ENCODE measurements around the gene SESN1.

Gene SESN1

DNA sequence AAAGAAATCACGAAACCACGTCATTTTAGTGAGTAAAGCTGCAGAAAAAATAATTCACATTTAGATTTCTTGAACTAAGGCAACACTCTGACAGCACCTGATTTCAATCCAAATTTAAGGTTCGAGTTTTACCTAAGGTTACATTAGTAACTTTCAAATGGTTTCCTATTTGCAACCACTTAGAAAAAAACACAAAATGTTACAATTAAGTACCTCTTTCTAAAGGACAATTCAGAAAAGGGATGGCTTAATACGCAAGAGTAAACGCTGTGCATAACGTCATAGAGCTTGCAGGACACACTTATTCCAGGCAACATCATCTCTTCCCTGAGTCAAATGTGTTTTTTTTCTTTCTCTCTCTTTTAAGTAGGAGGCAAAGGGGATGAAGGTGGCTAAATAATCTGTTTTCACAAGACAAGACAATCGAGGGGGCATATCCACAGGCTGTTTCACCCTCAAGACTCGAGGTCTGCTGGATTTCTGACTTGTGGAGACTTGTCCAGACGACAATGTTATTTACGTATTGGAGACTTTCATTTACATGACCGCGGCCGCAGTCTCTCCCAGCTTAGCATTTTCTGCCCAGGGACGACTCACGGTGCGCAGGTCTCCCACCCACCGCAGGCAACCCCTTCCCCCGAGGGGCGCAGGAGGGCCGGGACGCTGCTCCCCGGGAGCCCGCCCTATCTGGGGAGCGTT, 86.0 kb downstream of the SESN1 start:
- TF ChIP-seq TAF1 (IDR thresholded peaks at IDR 0.05; ENCODE audit: low read depth, low read length) (no peak), POU2F2 (IDR thresholded peaks at IDR 0.05; ENCODE audit: low read depth, low read length) (no peak), SPI1 (IDR thresholded peaks at IDR 0.05; ENCODE audit: low read depth, low read length) (no peak), POLR2AphosphoS5 (IDR thresholded peaks at IDR 0.05; ENCODE audit: low read depth, low read length) (no peak), PAX5 (IDR thresholded peaks at IDR 0.05; ENCODE audit: insufficient read depth, low read length, severe bottlenecking) (no peak), POLR2A (IDR thresholded peaks at IDR 0.05; ENCODE audit: low read depth, low read length) (no peak)
- no peak for DNase-seq (ENCODE audit: insufficient read length, low spot score)
- peak; percentile 67 for FAIRE-seq

DNA sequence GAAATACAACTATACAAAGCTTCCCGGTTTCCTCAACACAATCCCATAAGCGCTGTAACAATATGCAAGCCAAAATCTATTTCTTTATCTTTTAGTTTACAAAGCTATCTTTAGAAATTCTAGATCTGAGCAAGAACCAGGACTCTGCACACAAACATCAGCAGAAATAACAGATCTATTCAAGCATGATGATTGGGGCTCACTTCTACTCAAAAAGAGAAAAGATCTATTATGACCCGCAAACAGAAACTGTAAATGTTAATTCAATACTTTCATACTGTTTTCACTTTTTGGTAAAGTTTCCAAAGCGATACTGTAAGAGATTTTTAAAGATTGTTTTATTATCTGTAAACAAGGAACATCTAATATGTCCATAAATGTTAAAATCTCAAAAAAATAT, 86.6 kb downstream of the SESN1 start:
- TF ChIP-seq SPI1 (IDR thresholded peaks at IDR 0.05; ENCODE audit: low read depth, low read length): no peak
- peak; percentile 68 for TF ChIP-seq PAX5 (IDR thresholded peaks at IDR 0.05; ENCODE audit: insufficient read depth, low read length, severe bottlenecking)
- no peak for DNase-seq (ENCODE audit: insufficient read length, low spot score)
- no peak for FAIRE-seq

DNA sequence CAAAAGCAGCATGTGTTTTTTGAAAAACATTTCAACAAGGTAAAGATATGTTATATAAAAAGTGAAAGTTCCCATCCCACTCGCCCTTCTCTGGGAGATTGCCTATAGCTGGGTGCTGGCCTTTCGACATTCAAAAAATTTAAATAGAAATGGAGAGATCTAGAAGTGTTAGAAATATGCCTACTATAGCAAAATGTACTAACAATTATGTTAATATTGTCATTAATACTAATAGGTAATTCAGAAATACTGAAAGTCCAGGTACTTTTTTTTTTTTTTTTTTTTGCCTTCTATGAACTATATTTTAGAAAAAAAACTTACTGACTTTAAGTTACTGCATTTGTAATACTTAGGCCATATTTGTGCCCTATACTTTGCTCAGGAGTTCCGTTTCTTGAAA, 87.1 kb downstream of the SESN1 start:
- TF ChIP-seq TAF1 (IDR thresholded peaks at IDR 0.05; ENCODE audit: low read depth, low read length) (no peak), POLR2AphosphoS5 (IDR thresholded peaks at IDR 0.05; ENCODE audit: low read depth, low read length) (no peak), PAX5 (IDR thresholded peaks at IDR 0.05; ENCODE audit: insufficient read depth, low read length, severe bottlenecking) (no peak), POU2F2 (IDR thresholded peaks at IDR 0.05; ENCODE audit: low read depth, low read length) (no peak), POLR2A (IDR thresholded peaks at IDR 0.05; ENCODE audit: low read depth, low read length) (no peak), SPI1 (IDR thresholded peaks at IDR 0.05; ENCODE audit: low read depth, low read length) (no peak)
- FAIRE-seq: no peak
- no peak for DNase-seq (ENCODE audit: insufficient read length, low spot score)

DNA sequence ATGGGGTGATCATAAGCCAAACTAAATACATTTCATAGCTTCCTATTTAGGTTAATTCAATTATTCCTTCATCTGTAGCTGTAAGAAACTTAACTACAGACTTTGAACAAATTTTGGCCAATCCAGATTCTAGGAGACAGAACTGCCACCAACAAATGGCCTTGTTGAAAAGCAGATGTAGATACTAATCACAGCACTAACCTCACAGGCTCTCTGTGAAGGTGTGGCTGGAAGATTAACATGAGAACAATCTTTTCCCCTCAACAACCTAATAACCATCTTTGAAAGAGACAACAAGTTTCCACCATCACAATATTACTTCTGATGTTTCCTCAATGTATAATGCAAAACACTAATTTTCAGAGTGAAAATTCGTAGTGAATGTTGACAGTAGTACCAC, 87.8 kb downstream of the SESN1 start:
- DNase-seq (ENCODE audit: insufficient read length, low spot score): no peak
- no peak for FAIRE-seq
- TF ChIP-seq POLR2A (IDR thresholded peaks at IDR 0.05; ENCODE audit: low read depth, low read length): no peak
- no peak for TF ChIP-seq POLR2AphosphoS5 (IDR thresholded peaks at IDR 0.05; ENCODE audit: low read depth, low read length)
- no peak for TF ChIP-seq POU2F2 (IDR thresholded peaks at IDR 0.05; ENCODE audit: low read depth, low read length)
- TF ChIP-seq TAF1 (IDR thresholded peaks at IDR 0.05; ENCODE audit: low read depth, low read length): no peak
- no peak for TF ChIP-seq PAX5 (IDR thresholded peaks at IDR 0.05; ENCODE audit: insufficient read depth, low read length, severe bottlenecking)
- TF ChIP-seq SPI1 (IDR thresholded peaks at IDR 0.05; ENCODE audit: low read depth, low read length): no peak

DNA sequence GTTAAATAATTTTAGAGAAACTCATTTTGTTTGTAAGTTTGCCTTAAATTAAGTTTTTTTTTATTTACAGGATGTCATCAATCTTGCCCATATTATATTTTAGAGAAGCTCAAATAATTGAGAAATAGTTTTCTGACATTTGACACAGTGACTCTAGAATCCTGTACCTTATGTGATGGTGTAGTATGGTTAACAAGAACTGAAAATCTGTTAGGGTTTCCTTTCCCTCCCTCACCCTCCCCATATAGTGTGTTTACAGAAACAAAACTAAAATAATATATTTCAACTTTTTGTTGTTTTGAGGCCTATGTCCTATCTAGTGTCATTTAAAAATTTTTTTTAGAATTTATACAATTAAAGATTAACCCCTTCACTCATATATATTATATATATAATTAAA, 91.8 kb downstream of the SESN1 start:
- DNase-seq (ENCODE audit: insufficient read length, low spot score): no peak

DNA sequence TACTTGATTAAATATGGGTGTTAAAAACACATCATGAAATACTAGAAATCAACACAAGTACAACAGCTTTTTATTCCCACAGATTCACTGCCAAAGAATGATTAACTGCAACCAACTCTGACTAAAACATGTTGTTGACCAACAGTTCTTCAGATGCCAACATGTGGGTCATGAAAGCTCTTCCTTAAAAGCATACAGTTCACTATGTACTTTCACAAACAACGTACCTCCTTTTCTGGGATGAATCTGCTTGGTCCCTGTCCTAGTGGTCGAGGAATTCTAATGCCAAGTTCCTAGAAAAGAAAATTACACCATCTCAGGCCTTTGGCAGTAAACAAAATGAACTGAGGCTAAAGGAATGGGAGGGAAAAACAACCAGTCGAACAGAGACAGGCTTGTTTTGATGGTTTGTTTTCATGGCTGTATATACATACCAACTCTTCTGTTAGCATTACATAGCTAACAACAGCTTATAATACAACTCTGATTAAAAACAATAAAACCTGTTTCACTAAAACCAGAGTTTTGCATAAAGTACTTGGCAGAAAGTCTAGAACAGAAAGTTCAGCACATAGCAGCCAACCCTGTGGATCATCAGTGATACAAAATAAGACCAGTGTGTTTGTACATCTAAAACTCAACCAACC, 92.5 kb downstream of the SESN1 start:
- DNase-seq (ENCODE audit: insufficient read length, low spot score) (no peak), FAIRE-seq (no peak)
- TF ChIP-seq POLR2A (IDR thresholded peaks at IDR 0.05; ENCODE audit: low read depth, low read length) (no peak), POU2F2 (IDR thresholded peaks at IDR 0.05; ENCODE audit: low read depth, low read length) (no peak), POLR2AphosphoS5 (IDR thresholded peaks at IDR 0.05; ENCODE audit: low read depth, low read length) (no peak), SPI1 (IDR thresholded peaks at IDR 0.05; ENCODE audit: low read depth, low read length) (no peak), PAX5 (IDR thresholded peaks at IDR 0.05; ENCODE audit: insufficient read depth, low read length, severe bottlenecking) (no peak), TAF1 (IDR thresholded peaks at IDR 0.05; ENCODE audit: low read depth, low read length) (no peak)

More for the DNA sequence above, 91.8 kb downstream of the SESN1 start:
- TF ChIP-seq PAX5 (IDR thresholded peaks at IDR 0.05; ENCODE audit: insufficient read depth, low read length, severe bottlenecking) (no peak), POU2F2 (IDR thresholded peaks at IDR 0.05; ENCODE audit: low read depth, low read length) (no peak), TAF1 (IDR thresholded peaks at IDR 0.05; ENCODE audit: low read depth, low read length) (no peak), SPI1 (IDR thresholded peaks at IDR 0.05; ENCODE audit: low read depth, low read length) (no peak), POLR2AphosphoS5 (IDR thresholded peaks at IDR 0.05; ENCODE audit: low read depth, low read length) (no peak), POLR2A (IDR thresholded peaks at IDR 0.05; ENCODE audit: low read depth, low read length) (no peak)
- FAIRE-seq: no peak

DNA sequence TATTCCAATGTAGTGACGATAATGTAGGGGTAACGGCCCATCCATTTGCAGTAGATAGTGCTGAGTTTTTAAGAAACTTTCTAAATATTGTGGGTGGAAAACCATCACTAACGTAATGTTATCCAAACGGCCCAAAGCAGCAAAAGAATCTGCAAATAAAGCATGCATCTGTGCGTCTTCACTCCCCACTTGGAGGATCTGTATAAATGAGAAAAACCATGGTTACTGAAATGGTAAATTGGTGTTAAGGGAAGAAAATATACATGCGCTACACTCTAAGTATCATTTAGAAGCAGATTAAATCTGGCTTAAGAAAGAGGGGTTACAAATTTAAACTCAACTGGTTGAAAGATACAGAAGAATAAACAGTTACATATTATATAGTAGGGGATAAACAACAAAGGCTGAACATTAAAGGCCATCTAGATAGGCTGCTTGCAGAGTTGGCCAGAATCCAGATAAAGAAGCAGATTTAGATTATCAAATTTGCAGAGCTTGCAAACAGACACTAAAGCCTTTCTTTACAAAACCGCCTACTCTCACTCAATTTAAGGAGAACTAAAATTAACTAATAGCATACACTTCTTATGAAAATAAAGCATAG, 93.3 kb downstream of the SESN1 start:
- no peak for DNase-seq (ENCODE audit: insufficient read length, low spot score)
- FAIRE-seq: no peak
- no peak for TF ChIP-seq POU2F2 (IDR thresholded peaks at IDR 0.05; ENCODE audit: low read depth, low read length)
- no peak for TF ChIP-seq PAX5 (IDR thresholded peaks at IDR 0.05; ENCODE audit: insufficient read depth, low read length, severe bottlenecking)
- TF ChIP-seq POLR2A (IDR thresholded peaks at IDR 0.05; ENCODE audit: low read depth, low read length): no peak
- no peak for TF ChIP-seq POLR2AphosphoS5 (IDR thresholded peaks at IDR 0.05; ENCODE audit: low read depth, low read length)
- no peak for TF ChIP-seq TAF1 (IDR thresholded peaks at IDR 0.05; ENCODE audit: low read depth, low read length)
- TF ChIP-seq SPI1 (IDR thresholded peaks at IDR 0.05; ENCODE audit: low read depth, low read length): no peak

DNA sequence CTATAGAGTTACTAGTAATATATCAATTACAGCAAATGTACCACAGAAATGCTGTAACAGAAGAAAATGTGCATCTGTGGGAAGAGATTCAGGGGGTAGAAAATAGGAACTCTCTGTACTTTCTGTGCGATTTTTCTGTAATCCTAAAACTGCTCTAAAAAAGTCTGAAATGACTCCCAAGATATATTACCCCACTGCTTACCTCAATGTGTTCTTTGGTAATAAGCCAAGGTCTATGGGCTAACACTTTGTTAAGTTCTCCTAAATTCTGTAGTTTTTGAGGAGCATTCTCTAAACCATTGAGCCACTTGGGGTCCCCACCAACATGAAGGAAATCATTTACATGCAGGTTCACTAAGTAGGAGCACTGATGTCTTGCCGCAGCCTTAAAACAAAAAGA, 94.4 kb downstream of the SESN1 start:
- TF ChIP-seq POLR2AphosphoS5 (IDR thresholded peaks at IDR 0.05; ENCODE audit: low read depth, low read length): no peak
- TF ChIP-seq SPI1 (IDR thresholded peaks at IDR 0.05; ENCODE audit: low read depth, low read length): no peak
- no peak for TF ChIP-seq TAF1 (IDR thresholded peaks at IDR 0.05; ENCODE audit: low read depth, low read length)
- TF ChIP-seq PAX5 (IDR thresholded peaks at IDR 0.05; ENCODE audit: insufficient read depth, low read length, severe bottlenecking): no peak
- no peak for TF ChIP-seq POLR2A (IDR thresholded peaks at IDR 0.05; ENCODE audit: low read depth, low read length)
- TF ChIP-seq POU2F2 (IDR thresholded peaks at IDR 0.05; ENCODE audit: low read depth, low read length): no peak
- DNase-seq (ENCODE audit: insufficient read length, low spot score) (no peak), FAIRE-seq (no peak)

DNA sequence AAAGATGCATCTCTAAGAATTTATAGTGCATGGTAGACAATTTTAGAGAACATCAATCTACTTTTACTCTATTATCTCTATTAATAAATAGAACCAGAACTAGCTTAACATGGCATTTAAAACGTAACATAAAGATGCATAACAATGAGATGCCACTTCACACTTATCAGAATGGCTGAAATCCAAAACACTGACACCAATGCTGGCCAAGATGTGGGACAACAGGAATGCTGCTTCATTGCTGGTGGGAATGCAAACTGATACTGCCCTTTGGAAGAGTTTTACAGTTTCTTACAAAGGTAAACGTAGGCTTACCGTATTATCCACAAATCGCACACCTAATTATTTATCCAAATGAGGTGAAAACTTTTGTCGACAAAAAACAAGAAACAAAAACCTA, 95.2 kb downstream of the SESN1 start:
- DNase-seq (ENCODE audit: insufficient read length, low spot score) (no peak), FAIRE-seq (no peak)
- TF ChIP-seq POU2F2 (IDR thresholded peaks at IDR 0.05; ENCODE audit: low read depth, low read length) (no peak), TAF1 (IDR thresholded peaks at IDR 0.05; ENCODE audit: low read depth, low read length) (no peak), PAX5 (IDR thresholded peaks at IDR 0.05; ENCODE audit: insufficient read depth, low read length, severe bottlenecking) (no peak), POLR2A (IDR thresholded peaks at IDR 0.05; ENCODE audit: low read depth, low read length) (no peak), SPI1 (IDR thresholded peaks at IDR 0.05; ENCODE audit: low read depth, low read length) (no peak), POLR2AphosphoS5 (IDR thresholded peaks at IDR 0.05; ENCODE audit: low read depth, low read length) (no peak)

Data from GM12891 (cell line).